ENCODE measurements around the gene HIGD1A.

The HIGD1A gene

DNA sequence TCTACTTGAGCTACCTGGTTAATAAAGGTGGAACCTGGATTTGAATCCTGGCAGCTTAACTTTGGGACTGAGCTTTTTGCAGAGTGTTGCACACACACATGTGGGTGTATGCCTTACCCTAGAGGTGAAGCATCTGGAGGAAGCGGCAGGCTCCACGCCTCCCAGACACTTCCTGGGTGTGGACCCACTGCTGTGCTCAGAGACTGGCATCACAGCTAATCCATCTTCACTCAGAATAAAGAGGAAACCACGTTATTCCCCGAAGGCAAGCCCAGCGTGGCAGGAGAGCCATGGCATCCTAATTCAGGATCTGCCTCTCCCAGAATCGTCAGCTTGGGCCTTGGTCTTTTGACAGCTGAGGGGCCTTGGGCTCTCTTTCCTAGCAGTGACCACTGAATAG, 56.7 kb downstream of the HIGD1A start:
- H3K27ac Mint-ChIP-seq = no peak overlapping the region
- H3K9me3 Mint-ChIP-seq = no peaks in the 10 kb centered on the region
- peaks cover 18% of the 10 kb centered on the region for H3K4me1 Mint-ChIP-seq
- no peaks in the 10 kb centered on the region for H3K27me3 Mint-ChIP-seq (ENCODE audit: low read depth)
- TF ChIP-seq, protein P1, sequence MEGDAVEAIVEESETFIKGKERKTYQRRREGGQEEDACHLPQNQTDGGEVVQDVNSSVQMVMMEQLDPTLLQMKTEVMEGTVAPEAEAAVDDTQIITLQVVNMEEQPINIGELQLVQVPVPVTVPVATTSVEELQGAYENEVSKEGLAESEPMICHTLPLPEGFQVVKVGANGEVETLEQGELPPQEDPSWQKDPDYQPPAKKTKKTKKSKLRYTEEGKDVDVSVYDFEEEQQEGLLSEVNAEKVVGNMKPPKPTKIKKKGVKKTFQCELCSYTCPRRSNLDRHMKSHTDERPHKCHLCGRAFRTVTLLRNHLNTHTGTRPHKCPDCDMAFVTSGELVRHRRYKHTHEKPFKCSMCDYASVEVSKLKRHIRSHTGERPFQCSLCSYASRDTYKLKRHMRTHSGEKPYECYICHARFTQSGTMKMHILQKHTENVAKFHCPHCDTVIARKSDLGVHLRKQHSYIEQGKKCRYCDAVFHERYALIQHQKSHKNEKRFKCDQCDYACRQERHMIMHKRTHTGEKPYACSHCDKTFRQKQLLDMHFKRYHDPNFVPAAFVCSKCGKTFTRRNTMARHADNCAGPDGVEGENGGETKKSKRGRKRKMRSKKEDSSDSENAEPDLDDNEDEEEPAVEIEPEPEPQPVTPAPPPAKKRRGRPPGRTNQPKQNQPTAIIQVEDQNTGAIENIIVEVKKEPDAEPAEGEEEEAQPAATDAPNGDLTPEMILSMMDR (IDR thresholded peaks at IDR 0.05; ENCODE audit: unreplicated experiment in 3 of 3) = no peak
- H3K36me3 Mint-ChIP-seq (ENCODE audit: low read depth) = no peaks in the 10 kb centered on the region
- no peak overlapping the region for H3K4me3 Mint-ChIP-seq

- no peaks in the 10 kb centered on the region for H3K27me3 Mint-ChIP-seq (ENCODE audit: low read depth)
- H3K9me3 Mint-ChIP-seq = no peaks in the 10 kb centered on the region
- no peak overlapping the region for H3K4me3 Mint-ChIP-seq
- H3K36me3 Mint-ChIP-seq (ENCODE audit: low read depth) = no peaks in the 10 kb centered on the region
- peaks cover 18% of the 10 kb centered on the region for H3K4me1 Mint-ChIP-seq
- H3K27ac Mint-ChIP-seq = peak overlapping the region in 1 of 3 experiments; percentile 59
- TF ChIP-seq, protein P1 (IDR thresholded peaks at IDR 0.05; ENCODE audit: unreplicated experiment in 3 of 3) = no peak
These were observed 57.5 kb downstream of the HIGD1A start for GRCh38 chr3:42746455-42747450.

DNA sequence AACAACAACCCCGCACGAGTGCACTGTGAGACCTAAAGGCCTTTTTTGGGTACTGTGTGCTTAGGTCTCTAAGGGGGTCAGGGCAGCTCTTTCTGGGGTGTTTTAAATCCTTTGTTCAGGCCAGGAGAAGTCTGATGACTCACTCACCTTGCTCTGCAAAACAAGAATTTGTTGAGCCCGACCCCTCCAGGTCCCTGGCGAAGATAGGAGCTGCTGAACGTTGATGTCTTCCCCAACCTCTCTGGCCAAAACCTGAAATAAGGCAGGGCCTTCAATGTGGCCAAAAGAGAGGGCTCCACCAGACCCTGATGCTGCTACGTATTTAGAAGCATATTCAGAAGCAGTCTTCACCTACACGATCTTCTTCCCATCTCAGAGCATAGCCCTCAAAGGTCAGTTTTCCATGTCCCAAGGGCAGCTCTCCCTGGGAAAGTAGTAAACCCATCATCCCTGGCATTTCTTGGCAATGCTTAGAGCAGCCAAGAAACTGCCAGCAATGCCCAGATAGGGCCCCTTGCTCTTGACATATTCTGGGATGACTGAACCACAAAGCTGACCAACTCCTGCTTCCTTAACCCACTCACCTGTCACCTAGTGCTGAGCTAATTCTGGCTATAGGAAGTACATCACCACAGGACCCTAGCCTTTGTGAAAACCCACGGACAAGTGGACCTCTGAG, 58.4 kb downstream of the HIGD1A start:
- peaks cover 18% of the 10 kb centered on the region for H3K4me1 Mint-ChIP-seq
- TF ChIP-seq, protein P1 (IDR thresholded peaks at IDR 0.05; ENCODE audit: unreplicated experiment in 3 of 3) = no peak
- H3K27ac Mint-ChIP-seq = peak overlapping the region in 1 of 3 experiments; percentile 59
- H3K9me3 Mint-ChIP-seq = no peaks in the 10 kb centered on the region
- no peaks in the 10 kb centered on the region for H3K27me3 Mint-ChIP-seq (ENCODE audit: low read depth)
- H3K36me3 Mint-ChIP-seq (ENCODE audit: low read depth) = no peaks in the 10 kb centered on the region
- no peak overlapping the region for H3K4me3 Mint-ChIP-seq

DNA sequence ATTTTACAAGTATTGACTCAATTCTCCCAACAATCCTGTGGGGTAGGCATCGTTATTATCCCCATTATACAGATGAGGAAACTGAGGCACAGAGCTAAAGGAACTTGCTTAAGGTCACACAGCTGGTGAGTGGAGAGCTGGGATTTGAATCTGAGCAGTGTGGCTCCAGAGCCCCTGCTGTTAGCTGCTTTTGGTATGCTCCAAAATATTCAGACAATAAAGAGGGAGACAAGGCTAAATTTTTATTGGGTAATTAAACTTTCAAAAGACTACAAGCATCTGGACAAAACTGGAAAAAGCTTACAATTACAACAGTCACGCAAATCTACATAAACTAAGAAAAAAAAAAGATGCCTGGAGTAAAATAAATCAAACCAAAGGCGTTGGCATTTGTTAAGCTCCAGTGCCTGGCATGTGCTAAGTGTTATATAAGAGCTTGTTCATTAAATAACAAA, 59.0 kb downstream of the HIGD1A start:
- Mint-ChIP-seq H3K27me3 (ENCODE audit: low read depth) (peaks cover 3% of the 10 kb centered on the region), H3K36me3 (ENCODE audit: low read depth) (no peaks in the 10 kb centered on the region), H3K9me3 (no peaks in the 10 kb centered on the region), H3K27ac (no peak overlapping the region), H3K4me1 (peaks cover 18% of the 10 kb centered on the region), H3K4me3 (no peak overlapping the region)
- TF ChIP-seq, protein P1 (IDR thresholded peaks at IDR 0.05; ENCODE audit: unreplicated experiment in 3 of 3) = no peak

DNA sequence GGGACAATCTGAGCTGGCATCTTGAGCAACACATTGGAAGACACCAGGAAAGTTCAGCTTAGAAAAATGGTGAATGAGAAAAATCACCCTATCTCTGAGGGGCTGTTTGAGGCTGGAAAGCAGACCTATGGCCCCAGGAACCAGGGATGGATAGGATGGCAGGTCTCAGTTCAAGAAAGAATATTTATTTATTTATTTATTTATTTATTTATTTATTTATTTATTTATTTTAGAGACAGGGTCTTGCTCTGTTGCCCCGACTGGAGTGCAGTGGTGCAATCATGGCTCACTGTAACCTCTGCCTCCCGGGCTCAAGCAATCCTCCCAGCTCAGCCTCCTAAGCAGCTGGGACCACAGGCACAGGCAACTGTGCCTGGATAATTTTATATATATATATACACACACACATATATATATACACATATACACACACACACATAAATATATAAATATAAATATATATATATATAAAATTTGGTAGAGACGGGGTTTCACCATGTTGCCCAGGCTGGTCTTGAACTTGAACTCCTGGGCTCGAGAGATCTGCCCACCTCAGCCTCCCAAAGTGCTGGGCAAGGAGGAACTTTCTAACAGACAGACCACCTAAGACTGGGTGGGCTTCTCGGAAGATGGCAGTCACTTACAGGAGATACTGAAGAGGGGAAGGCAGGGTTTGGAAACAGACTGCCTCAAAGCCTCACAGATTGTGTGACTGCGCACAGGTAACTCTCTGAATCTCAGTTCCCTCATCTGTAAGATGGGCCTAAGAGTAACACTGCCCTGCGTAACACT, 60.9 kb downstream of the HIGD1A start:
- Mint-ChIP-seq H3K27me3 (ENCODE audit: low read depth) (peaks cover 3% of the 10 kb centered on the region), H3K9me3 (peaks cover 2% of the 10 kb centered on the region), H3K27ac (no peak overlapping the region), H3K4me1 (peaks cover 22% of the 10 kb centered on the region), H3K4me3 (no peak overlapping the region), H3K36me3 (ENCODE audit: low read depth) (no peaks in the 10 kb centered on the region)
- TF ChIP-seq, protein P1 (IDR thresholded peaks at IDR 0.05; ENCODE audit: unreplicated experiment in 3 of 3) = no peak
